NCI-H526 (cell line): ENCODE measurements around the gene GPATCH11.

Source experiments
- DNase-seq, 2 experiments: peaks; one replicate each; lab custom pipeline; 2025; lab: John Stamatoyannopoulos, UW

GPATCH11 gene

GRCh38 chr2:37083873-37084794 lies at the start of gene GPATCH11, which contains the start of gene HEATR5B:
GPATCH11 (plus strand) TSS chr2:37084518; CDS start chr2:37088382, 3,864 bp downstream.
HEATR5B (minus strand) TSS chr2:37084372; CDS start chr2:37083414, 958 bp downstream.
- DNase-seq = peak; percentile 96 to 98

GRCh38 chr2:37037771-37038170 lies 46.5 kb upstream of the GPATCH11 start:
- no peak for DNase-seq

GRCh38 chr2:37039580-37039979 lies 44.7 kb upstream of the GPATCH11 start:
- DNase-seq = no peak

GRCh38 chr2:37052600-37053332 lies 31.6 kb upstream of the GPATCH11 start:
- no peak for DNase-seq

- no peak for DNase-seq
These were observed 24.5 kb upstream of the GPATCH11 start for GRCh38 chr2:37059841-37060240.

- no peak for DNase-seq
These were observed 23.9 kb upstream of the GPATCH11 start for GRCh38 chr2:37060446-37060845.

- DNase-seq = no peak
These were observed 23.2 kb upstream of the GPATCH11 start for GRCh38 chr2:37061013-37061711.

- no peak for DNase-seq
These were observed 22.5 kb upstream of the GPATCH11 start for GRCh38 chr2:37061776-37062175.

- DNase-seq = no peak
These were observed 15.6 kb upstream of the GPATCH11 start for GRCh38 chr2:37068686-37069085.

- no peak for DNase-seq
These were observed 13.4 kb upstream of the GPATCH11 start for GRCh38 chr2:37070931-37071330.

- DNase-seq = no peak
These were observed 4.1 kb upstream of the GPATCH11 start for GRCh38 chr2:37080266-37080665.

GRCh38 chr2:37080689-37081088 lies 3.6 kb upstream of the GPATCH11 start:
- DNase-seq = no peak

- no peak for DNase-seq
These were observed 479 bp downstream of the GPATCH11 start for GRCh38 chr2:37084797-37085196.

- DNase-seq = no peak
These were observed 1.4 kb downstream of the GPATCH11 start for GRCh38 chr2:37085731-37086147.

GRCh38 chr2:37090019-37090477 lies 5.7 kb downstream of the GPATCH11 start:
- DNase-seq = no peak

GRCh38 chr2:37091873-37092272 lies 7.6 kb downstream of the GPATCH11 start:
- no peak for DNase-seq

- no peak for DNase-seq
These were observed 12.2 kb downstream of the GPATCH11 start for GRCh38 chr2:37096568-37096967.

GRCh38 chr2:37098416-37099118 lies 14.2 kb downstream of the GPATCH11 start:
- DNase-seq = no peak

- peak in 1 of 2 experiments; percentile 2 for DNase-seq
These were observed 15.7 kb downstream of the GPATCH11 start for GRCh38 chr2:37100054-37100453.

- no peak for DNase-seq
These were observed 18.3 kb downstream of the GPATCH11 start for GRCh38 chr2:37102588-37102987.

GRCh38 chr2:37104178-37104577 lies 19.9 kb downstream of the GPATCH11 start:
- no peak for DNase-seq
